AG09309 (cell line): ENCODE measurements around the gene MIOX.

Source experiments
- DNase-seq: peaks from one replicate; pipeline ENCODE4 v3.0.0-alpha.2; 2010; ENCODE audit warnings: low read depth
- H3K4me3 ChIP-seq: 2 replicates; pipeline ENCODE4 v1.5.1; 2011; ENCODE audit warnings: mild to moderate bottlenecking, low read depth, low read length, moderate library complexity; ENCODE audit not compliant: control insufficient read depth
- CTCF ChIP-seq: IDR thresholded peaks from 2 replicates; pipeline ENCODE4 v1.5.1; 2011; ENCODE audit warnings: mild to moderate bottlenecking, low read depth, low read length, inconsistent platforms; ENCODE audit not compliant: insufficient read depth, control insufficient read depth; ENCODE audit errors: missing control alignments

MIOX gene

GRCh38 chr22:50446708-50447575 lies 39.7 kb upstream of the MIOX start:
- no peak for TF ChIP-seq CTCF
- DNase-seq: no peak
- no peak overlapping the region for H3K4me3 ChIP-seq

GRCh38 chr22:50447576-50448551 lies 38.8 kb upstream of the MIOX start:
- no peak for DNase-seq
- TF ChIP-seq CTCF: no peak
- H3K4me3 ChIP-seq: no peak overlapping the region

GRCh38 chr22:50452649-50453048 lies 34.0 kb upstream of the MIOX start:
- DNase-seq: no peak
- no peak overlapping the region for H3K4me3 ChIP-seq
- no peak for TF ChIP-seq CTCF

- TF ChIP-seq CTCF: no peak
- H3K4me3 ChIP-seq: no peak overlapping the region
- DNase-seq: no peak
Measured at GRCh38 chr22:50454556-50455075, 32.0 kb upstream of the MIOX start.

GRCh38 chr22:50455201-50455600 lies 31.5 kb upstream of the MIOX start:
- DNase-seq: no peak
- no peak overlapping the region for H3K4me3 ChIP-seq
- no peak for TF ChIP-seq CTCF

- TF ChIP-seq CTCF: no peak
- H3K4me3 ChIP-seq: no peak overlapping the region
- DNase-seq: no peak
Measured at GRCh38 chr22:50456026-50456425, 30.6 kb upstream of the MIOX start.
